Stimulated activated CD4-positive, alpha-beta T cell treated with anti-CD3 and anti-CD28 coated beads, Interleukin-1b, Interleukin-23, amount 100 ng/mL, for 24 hours (primary cell): Measurements from ENCODE around the gene CTRB1.
"Not testable (repeated sequence)": the region's sequence is repeated elsewhere in the genome, so short reads cannot be mapped to it uniquely, and the experiment has no call there.

Source experiments
- DNase-seq, 4 experiments: peaks; one replicate each; pipeline ENCODE4 v3.0.0-alpha.2; 2020; ENCODE audit warnings: low read depth in 4 of 4, low spot score in 1 of 4

CTRB1 gene

DNA sequence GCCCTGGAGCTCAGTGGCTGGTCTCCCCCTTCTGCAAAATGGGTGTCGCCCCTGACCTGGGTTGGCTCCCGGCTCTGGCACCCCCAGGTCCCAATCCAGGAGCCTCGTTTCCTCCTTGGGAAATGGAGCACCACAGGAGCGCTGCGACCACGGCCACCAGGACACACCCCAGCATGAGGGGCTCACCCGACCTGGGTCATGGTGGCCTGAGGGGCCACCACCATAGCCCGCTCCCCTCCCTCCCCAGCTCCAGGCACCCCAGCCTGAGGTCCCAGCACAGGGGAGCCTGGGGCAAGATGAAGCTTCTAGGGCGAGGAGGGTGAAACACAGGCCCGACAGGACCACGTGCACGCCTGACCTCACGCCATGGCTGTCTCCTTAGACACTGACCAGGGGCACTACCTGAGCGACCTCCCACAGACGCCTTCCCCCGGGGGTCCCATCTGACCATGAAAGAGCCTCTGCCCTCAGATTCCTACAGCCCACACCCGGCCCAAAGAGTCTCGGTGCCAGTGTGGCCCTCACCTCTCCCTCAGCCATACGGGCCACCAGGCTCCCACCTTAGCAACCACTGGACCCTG, 20.8 kb downstream of the CTRB1 start:
- no peak for DNase-seq

DNA sequence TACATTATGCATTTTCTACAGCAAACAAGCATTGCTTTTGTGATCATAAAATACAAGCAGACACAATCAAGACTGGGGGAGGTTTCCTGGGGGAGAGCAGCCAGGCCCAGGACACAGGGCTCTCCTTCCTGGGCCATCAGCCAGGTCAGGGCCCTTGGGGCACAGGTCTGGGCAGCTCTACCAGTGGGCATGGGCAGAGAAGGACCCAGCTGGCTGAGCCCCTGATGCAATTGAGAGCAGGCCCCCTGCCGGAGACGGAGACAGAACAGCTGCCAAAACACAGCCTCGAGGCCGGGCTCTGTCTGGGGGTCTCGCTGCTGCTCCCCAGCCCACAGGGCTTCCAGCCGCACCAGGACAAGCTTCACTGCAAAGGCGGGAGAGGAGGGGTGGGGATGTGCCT, 21.8 kb downstream of the CTRB1 start:
- not testable (repeated sequence) for DNase-seq

DNA sequence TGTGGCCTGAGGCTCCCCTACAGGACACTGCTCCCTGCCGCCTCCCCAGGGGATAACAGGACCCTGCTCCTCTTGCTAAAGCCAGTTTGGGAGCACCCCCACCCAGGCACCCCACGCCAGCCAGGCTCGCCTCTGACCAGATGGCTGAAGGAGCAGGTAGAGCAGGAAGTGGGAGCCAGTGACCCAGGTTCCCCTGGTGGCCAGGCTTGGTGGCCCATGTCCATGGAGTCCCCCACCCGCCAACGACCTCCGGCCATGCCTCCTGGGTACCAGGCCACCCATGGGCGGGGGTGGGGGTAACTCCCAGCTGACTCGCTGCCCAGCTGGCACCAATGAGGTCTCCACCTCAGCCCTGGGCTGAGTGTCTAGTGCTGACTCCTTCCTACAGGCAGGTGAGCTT, 22.6 kb downstream of the CTRB1 start:
- no peak for DNase-seq

DNA sequence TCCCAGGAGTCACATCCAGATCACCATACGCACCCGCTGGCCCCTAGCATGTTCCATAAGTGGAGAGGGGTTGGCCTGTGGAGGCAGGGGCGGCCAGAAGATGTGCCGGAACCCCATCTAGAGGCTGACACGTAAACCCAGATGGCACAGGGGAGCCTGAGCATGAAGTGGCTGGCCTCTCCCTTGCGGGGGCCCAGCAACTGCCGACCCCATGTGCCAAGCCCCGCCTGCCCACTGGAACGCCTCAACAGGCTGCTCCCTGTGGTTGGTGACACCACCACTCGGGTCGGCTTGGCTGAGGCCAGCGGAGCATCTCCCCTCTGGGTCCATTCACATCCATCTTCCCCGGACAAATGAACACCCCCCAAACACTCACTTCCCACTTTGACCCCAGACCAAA, 23.2 kb downstream of the CTRB1 start:
- no peak for DNase-seq

DNA sequence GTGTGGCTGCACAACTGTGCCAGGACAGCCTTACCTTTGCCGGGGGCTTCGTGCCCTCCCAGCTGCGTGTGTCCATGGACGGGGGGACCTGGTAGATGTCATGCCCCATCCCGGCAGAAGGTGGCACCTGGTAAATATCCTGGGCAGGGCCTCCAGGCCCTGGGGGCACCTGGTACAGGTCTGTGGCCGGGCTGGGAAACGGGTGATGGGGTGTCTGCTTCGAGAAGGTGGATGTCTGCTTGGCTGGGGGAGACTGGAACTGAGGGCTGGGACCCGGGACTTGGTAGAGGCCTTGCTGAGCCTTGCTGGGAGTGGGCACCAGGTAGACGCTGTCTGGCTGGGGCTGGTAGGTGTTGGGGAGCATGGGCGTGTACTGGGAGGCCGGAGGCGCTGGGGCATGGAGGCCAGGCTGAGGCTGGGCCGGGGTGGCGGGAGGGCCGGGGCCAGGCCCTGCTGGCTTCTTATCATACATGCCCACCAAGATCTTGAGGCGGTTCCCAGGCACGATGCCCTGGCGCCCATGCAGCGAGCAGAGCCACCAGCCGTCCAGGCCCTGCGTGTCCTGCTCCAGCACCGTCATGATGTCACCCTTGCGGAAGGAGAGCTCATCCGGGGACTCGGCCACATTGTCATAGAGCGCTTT, 23.8 kb downstream of the CTRB1 start:
- not testable (repeated sequence) for DNase-seq

DNA sequence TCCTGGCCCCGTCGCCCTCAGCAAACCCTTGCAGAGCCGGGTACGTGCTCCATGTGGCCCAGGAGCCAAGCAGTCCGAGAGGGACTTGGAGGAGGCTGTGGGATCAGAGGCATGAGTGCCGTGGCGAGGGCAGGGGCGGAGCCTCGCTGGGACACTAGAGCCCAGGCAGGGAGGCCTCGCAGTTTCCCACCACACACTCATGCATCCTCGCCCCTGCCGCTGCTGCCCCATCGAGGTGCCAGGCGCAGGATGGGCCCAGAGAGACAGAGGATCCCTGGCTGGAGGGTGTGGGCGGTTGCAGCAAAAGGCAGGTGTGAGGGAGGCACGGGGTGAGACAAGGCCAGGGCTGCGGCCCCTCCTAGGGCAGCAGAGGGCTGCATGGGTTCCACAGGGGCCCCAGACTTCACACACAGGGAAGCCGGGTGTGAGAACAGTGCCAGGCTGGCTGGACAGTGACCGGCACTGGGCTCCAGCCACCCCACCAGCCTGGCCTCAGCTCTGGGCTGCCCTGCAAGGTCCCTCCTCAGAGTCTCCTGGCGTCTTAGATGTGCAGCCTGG, 25.0 kb downstream of the CTRB1 start:
- no peak for DNase-seq

DNA sequence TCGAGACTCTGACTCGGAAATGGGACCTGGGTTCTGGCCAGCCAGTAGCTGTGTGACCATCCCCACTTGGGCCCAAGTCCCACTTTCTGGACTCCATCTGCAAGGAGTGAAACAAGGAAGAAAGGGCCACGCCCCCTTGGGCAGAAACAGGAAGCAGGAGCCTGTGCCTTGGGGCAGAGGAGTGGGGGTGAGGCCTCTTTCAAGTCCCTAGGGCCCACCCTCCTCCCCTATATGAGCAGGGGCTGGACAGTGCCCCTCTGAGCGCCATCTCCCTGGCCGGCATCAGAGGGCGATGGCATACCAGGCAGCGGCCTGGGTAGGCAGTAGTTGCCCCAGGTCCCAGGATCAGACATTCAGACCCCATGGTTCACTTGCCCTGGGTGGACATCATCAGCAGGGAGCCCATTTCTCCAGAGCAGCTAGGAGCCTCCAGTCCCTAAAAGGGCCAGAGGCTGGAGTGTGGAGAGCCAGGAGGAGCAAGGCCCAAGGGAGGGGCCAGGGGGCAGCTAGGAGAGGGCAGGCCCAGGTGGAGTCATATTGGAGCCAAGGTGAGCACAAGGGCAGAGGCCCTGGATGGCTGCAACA, 25.5 kb downstream of the CTRB1 start:
- no peak for DNase-seq

DNA sequence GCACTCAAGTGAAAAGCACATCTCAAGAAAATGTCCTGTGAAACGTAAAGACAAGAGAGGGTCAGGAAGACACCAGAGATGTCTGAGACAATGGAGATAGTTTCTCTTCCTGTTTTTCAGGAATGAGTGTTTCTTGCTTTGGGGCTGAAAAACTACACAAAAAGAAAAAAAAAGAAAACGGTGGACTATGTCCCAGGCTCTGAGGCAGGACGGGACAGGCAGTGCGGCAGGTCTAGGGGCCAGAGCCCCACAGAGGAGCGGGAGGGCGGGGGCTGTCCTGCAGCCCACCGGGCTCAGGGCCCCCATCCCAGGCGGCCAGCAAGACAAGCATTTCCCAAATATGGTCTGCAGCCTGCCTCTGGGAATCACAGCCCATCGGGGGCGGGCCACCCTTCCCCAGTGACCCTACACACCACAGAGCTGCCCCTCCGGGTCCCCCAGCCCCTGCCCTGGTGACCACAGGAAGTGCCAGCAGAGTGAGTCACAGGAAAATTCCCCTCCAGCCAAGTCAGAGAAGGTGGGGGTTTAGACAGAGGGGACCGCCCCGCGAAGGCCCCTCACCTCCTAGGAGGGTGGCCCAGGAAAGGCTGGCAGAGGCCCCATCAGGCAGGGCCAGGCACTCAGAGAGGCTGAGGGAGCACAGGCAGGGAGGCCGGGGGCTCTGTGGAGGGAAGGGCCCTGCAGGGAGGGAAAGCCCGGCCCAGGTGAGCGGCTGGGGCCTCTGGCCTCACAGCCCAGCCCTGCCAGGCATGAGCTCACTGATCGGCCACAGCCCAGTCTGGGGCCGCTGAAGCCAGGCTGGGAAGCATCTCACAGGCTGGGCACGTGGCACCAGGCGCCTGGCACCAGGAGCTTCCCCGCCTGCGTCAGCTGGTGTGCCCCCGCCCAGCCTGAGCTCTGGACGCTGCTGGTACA, 26.3 kb downstream of the CTRB1 start:
- no peak for DNase-seq

DNA sequence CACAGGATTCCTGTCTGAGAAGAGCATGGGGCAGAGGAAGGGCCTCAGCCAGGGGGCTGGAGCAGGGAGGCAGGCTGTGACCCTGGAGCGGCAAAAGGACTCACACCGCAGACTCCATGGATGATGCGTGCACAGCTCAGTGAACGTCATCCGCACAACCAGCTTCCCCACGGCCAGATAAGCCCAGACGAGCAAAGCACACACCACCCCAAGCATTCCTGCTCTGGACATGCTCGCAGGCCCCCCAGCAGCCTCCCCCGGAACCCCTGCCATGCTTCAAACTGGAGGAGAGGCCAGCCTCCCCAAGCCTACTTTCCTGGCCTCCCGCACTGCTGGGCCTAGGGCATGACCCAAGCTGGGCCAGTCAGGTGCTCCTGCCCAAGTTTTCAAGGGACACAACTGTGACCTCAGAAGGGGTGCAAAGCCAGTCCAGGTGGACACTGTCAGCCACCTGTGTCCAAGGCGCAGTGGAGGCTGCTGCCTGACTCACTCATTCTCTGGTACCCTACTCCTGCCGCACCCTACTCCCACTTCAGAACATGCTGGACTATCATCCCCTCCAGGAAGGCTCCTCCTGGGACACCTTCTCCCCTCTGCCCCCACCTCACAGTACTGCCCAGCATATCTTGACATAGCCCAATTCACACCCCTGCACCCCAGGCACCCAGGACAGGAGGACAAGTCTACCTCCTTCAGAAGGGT, 27.9 kb downstream of the CTRB1 start:
- no peak for DNase-seq

DNA sequence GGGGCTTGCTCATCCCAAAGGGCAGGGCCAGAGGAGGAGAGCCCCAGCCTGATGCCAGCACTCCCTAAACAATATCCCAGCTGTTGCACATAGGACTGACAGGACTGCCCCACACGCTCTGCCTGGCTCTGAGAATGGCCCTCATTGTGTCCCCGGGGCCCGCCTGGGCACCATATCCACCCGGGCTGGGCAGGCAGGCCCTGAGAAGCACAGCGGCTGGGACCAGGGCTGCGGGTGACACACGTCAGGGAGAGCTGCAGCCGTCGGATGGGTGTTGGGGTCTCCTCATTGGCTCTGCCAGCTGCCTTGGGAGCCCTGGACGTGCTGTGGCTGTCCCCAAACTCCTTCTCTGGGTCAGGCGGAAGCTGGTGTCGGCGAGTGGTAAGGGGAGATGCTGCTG, 28.5 kb downstream of the CTRB1 start:
- DNase-seq: no peak

DNA sequence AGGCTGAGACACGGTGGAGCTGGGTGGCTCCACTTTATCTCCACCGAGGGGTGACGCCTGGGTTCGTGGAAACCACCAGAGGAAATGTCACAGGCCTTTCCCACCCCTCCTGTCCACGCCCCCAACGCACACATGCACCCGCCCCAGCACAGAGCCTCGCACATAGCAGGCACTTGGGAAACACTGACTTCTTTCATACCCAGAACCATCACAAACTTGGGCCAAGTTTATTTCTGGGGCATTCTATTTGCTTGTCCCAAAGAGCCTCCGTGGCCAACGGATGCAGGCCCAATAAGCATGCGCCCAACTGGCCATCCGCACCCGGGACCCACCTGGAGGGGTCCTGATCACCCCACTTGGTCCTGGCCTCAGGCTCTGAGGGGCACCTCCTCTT, 29.4 kb downstream of the CTRB1 start:
- no peak for DNase-seq

DNA sequence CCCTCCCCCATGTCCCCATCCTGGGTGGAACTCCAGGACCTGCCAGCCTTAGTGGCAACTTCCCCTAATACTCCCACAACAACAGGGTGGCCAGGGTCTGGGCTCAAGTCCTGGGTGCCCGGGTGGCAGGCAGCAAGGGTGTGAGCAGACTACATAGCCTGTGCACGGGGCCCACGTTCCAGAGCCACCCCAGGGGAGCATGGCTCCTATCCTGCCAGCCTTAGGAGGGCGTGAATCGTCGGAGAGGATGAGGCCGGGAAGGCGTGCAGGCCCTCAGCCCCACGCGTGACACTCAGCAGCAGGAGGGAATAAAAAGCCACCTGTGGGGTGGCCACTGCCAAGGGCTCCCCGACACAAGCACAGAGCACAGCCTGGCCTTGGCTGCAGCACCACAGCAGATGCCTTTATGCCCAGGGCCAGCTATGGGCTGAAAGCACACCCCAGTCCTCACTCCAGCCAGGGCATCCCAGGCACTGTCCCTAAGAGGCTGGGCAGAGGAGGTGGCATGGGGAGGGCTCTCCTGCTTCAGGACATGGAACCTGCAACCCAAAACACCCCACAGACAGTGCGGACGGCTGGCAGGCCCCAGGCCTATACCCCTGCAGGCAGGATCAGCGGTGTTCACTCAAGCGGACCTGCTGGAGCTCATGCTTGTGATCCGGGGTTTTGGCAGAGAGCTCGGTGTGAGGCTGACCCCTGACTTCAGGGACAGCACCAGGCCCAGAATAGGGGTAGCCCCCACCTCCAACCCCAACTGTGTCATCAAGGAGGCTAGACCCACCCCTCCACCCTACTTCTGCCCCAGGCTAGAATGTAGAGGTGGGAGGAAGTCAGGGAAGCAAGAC, 30.0 kb downstream of the CTRB1 start:
- DNase-seq: no peak

DNA sequence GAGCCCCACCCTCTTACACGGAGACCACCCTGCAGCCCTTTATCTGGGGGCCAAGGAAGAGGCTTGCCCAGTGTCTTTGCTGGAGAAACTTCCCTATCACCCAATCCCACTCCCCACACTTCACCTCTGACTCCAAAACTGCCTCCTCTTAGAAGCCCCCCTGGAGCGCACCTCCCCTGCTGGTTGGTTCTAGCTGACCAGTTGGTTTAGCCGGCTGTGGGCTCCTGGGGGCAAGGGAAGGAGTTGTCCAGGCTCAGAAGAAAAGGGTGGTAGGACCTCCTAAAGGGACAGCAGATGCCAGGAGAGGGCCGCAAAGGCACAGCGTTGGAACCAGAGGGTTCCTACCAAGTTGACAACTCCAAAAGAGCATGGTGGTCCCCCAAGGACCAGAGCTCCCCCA, 30.7 kb downstream of the CTRB1 start:
- DNase-seq: no peak

DNA sequence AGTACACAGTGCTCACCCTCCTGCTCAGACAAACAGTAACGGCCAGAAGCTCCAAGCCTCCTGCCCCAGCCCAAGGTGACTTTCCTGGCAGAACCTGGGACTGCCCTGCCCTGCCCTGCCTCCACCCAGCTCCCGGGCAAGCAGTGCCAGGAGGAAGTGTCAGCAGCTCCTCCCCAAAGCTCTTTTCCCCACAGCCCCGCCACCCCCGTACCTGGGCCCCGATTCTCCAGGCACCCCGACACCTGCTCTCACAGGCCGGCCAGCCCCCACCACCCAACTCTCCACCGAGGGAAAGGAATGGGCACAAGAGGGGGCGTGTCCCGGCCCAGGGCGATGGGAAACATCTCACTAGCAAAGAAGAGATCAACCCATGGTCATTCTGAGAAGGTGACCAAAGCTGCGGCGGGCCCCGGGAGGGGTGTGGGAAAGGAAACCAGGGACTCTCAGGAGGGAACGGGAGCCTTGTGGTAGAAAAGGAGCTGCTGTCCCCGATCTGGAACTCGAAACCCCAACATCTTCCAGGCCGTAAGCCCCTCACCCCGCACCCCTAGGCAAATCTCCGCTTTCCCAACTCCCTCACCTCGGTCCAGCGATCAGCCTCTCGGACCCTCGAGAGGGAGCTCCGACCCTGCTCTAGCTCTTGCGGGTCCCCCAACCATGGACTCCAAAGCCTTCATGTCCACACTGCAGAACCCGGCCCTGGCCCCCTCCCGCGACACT, 31.5 kb downstream of the CTRB1 start:
- DNase-seq: no peak

DNA sequence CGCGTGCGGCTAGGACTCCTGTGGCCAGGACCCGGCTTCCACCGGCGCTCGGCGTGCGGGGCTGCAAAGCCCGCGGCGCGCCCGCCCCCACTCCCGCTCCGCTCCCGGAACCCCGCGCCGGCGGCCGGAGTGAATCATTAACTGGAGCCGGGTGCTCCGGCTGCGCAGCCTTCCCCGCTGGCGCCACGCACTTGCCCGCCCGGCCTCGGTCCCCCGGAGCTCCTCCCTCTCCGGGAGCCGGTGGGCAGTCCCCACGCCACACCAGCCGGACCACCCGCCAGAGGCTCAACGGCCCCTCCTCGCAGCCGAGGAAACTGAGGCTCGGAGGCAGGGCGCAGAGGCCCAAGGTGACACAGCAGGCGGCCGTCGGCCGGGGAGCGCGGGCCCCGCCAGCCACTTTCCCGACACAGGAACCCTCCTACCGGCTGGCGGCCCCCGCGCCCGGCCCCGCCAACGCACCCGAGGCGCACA, 32.1 kb downstream of the CTRB1 start:
- DNase-seq: no peak

DNA sequence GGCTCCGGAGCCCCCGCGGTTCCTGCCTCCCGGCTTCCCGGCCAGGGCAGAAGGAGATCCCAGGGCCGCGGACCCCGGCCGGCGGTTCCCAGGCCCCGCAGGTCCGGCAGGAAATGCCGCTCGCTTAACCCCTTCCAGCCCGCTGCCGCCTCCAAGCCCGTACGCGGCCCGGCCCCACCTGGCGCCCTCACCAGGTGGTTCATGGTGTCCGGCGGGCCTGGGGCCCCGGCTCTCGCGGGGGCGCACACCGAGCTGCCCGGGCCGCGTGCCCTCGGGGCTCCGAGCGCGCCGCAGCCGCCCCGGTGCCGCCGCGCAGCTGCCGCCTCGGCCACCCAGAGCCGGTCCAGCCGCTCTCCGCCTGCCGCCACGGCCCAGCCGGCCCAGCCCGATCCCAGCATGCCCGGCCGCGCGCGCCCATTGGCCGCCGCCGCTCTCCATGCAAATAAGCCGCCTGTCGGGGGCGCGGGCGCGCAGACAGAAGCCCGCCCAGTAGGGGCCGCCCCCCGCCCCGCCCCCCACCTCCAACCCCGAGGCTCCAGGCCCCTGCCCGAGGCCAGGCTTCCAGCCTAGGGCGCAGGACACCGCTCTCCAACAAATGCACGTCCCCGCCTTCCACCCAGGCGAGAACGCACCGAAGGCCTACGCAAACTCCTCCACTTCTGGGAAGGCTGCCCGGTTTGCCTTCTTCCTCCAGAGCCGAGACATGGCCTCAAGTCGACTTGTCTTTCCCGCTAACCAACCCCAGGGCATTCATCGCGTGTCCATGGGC, 32.7 kb downstream of the CTRB1 start, which contains the start of gene BCAR1:
TSS of gene BCAR1 (minus strand) at position 345 of the 769 bp plus-strand sequence. CDS start at position 203, 142 bp downstream.
- peak in 1 of 4 experiments; percentile 16 for DNase-seq

DNA sequence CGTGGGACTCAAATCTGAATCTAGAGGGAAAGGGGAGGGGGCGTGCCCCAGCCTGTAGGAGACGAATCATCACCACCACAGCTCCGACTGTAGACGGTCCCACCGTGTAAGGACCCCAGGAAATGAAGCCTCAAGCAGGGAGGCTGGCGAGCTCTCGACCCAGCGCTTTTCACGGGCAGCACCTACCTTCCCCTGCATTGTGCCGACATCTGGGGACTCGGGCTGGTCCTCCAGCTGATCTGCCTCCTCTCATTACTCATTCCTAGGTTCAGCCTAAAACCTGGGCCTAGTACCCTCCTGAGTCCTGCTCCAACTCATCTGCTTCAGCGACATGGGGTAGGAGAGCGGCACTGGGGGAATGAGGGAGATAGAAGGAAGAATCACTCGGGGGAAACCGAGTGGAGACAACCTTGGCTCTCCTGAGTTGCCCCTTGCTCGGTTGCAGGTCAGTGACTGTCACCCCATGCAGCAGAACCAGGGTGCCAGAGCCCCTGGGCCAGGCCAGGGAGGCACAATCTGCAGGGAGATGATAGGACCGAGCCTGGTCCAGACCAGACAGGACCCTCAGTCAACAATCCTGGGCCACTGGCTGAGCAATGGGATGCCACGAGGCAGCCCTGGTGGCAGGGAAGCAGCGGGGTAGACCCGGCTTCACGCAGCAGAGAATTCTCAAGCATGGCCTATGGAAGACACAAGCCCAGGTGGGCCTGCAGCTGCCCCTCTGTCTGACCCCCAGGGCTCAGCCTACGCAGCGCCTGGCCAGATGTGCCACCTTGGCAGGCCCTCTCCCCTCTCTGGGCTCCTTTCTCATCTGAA, 33.5 kb downstream of the CTRB1 start:
- DNase-seq: no peak
